Activated CD4-positive, CD25-positive, alpha-beta regulatory T cell (primary cell): ENCODE data around the gene CST9.
"Not testable (repeated sequence)": the region's sequence is repeated elsewhere in the genome, so short reads cannot be mapped to it uniquely, and the experiment has no call there.

Experiments
- DNase-seq, 4 experiments: peaks; one replicate each; lab custom pipeline; 2025; lab: John Stamatoyannopoulos, UW

CST9 gene

GRCh38 chr20:23587631-23588030, 18.1 kb downstream of the CST9 start:
- DNase-seq: no peak

- no peak for DNase-seq
These were observed 18.8 kb downstream of the CST9 start for GRCh38 chr20:23586735-23587525.

- no peak for DNase-seq
These were observed 19.6 kb downstream of the CST9 start for GRCh38 chr20:23585808-23586734.

- no peak for DNase-seq
These were observed 20.3 kb downstream of the CST9 start for GRCh38 chr20:23585449-23585807.

- no peak for DNase-seq
These were observed 21.1 kb downstream of the CST9 start for GRCh38 chr20:23584434-23585199.

GRCh38 chr20:23583526-23583925, 22.2 kb downstream of the CST9 start:
- DNase-seq: no peak

- no peak for DNase-seq
These were observed 23.4 kb downstream of the CST9 start for GRCh38 chr20:23582293-23582692.

GRCh38 chr20:23581833-23582232, 23.9 kb downstream of the CST9 start:
- DNase-seq: not testable (repeated sequence)

- no peak for DNase-seq
These were observed 30.7 kb downstream of the CST9 start for GRCh38 chr20:23574977-23575376.

- DNase-seq: no peak
These were observed 35.4 kb downstream of the CST9 start for GRCh38 chr20:23570178-23570760.

GRCh38 chr20:23569570-23569969, 36.1 kb downstream of the CST9 start:
- no peak for DNase-seq

- DNase-seq: no peak
These were observed 36.8 kb downstream of the CST9 start for GRCh38 chr20:23568971-23569330.

GRCh38 chr20:23568320-23568970, 37.3 kb downstream of the CST9 start, which contains the start of gene CST9L:
TSS of gene CST9L (minus strand) at chr20:23568484. CDS start at chr20:23568450, 34 bp downstream.
- DNase-seq: no peak

- no peak for DNase-seq
These were observed 39.4 kb downstream of the CST9 start for GRCh38 chr20:23566199-23566932.

- no peak for DNase-seq
These were observed 40.1 kb downstream of the CST9 start for GRCh38 chr20:23565503-23566045.

- no peak for DNase-seq
These were observed 40.8 kb downstream of the CST9 start for GRCh38 chr20:23564927-23565326.

- DNase-seq: no peak
These were observed 42.9 kb downstream of the CST9 start for GRCh38 chr20:23562721-23563342.

GRCh38 chr20:23554401-23554800, 51.3 kb downstream of the CST9 start:
- no peak for DNase-seq
